ENCODE results near the gene PRR14.

DNA sequence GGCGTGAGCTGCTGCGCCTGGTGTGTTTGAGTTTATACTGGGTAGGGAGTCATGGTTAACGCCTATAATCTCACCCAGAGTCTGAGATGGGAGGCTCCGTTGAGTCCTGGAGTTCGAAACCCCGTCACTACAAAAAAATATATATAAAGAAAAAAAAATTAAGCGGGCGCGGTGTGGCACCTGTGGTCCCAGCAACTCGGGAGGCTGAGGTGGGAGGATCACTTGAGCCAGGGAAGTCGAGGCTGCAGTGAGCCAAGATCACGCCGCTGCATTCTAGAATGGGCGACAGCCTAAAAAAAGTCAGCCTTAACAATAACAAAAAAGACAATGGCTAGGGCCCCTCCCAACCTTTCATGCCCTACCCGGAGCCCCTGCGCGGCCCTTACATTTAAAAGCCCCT lies 17.2 kb upstream of the PRR14 start:
- TF ChIP-seq, protein P1, sequence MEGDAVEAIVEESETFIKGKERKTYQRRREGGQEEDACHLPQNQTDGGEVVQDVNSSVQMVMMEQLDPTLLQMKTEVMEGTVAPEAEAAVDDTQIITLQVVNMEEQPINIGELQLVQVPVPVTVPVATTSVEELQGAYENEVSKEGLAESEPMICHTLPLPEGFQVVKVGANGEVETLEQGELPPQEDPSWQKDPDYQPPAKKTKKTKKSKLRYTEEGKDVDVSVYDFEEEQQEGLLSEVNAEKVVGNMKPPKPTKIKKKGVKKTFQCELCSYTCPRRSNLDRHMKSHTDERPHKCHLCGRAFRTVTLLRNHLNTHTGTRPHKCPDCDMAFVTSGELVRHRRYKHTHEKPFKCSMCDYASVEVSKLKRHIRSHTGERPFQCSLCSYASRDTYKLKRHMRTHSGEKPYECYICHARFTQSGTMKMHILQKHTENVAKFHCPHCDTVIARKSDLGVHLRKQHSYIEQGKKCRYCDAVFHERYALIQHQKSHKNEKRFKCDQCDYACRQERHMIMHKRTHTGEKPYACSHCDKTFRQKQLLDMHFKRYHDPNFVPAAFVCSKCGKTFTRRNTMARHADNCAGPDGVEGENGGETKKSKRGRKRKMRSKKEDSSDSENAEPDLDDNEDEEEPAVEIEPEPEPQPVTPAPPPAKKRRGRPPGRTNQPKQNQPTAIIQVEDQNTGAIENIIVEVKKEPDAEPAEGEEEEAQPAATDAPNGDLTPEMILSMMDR (IDR thresholded peaks at IDR 0.05): no peak
- TF ChIP-seq POLR2A (IDR thresholded peaks at IDR 0.05) (no peak), EP300 (IDR thresholded peaks at IDR 0.05) (no peak), POLR2AphosphoS5 (IDR thresholded peaks at IDR 0.05) (no peak)

Measured in gastroesophageal sphincter (tissue), 3 donors.